ENCODE data around the gene MIF4GD. TPM values are rescaled to one million over a fixed set of nuclear protein-coding genes. Genes with fewer than 3 reads are reported as not detected.
A peak's percentile ranks its signal among the peaks of the same experiment; 100 is the strongest.

The MIF4GD gene
- total and polyA plus RNA-seq, 2 experiments from 2014 or later = 11.3 to 15.9 TPM

DNA sequence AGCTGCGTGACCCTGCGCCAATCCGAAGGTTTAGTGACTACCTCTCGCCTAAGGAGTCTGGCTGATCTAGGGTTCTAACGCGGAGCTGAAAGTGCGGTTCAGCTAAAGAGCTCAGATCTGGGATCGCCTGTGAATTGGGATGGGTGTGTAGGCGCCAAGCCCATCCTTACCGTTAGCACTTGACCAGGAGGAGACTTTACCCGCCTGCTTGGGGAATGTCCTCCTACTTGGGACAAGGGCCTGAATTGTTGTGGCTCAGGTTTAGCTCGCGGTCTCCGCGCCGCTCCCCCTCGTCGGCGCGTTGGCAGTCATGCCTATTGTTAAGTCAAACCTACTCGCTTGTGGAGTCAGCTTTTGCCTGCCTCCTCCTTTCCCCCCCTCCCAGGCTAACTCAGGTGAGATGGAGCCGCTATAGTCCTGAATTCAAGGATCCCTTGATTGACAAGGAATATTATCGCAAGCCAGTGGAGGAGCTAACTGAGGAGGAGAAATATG, 8.9 kb downstream of the MIF4GD start:
- Mint-ChIP-seq H3K4me3 (peak overlapping the region; percentile 91), H3K27me3 (ENCODE audit: insufficient read depth, low read depth, poor library complexity) (peaks cover 3% of the 10 kb centered on the region), H3K9me3 (no peaks in the 10 kb centered on the region), H3K36me3 (ENCODE audit: low read depth) (peaks cover 47% of the 10 kb centered on the region; the same call in 2 of the 3 replicates), H3K27ac (peak overlapping the region; percentile 100), H3K4me1 (peaks cover 23% of the 10 kb centered on the region)
- Histone ChIP-seq H3K4me2 (peak overlapping the region; percentile 94), H4K20me1 (replicated peaks; ENCODE audit: insufficient read depth) (peaks cover 8% of the 10 kb centered on the region), H3K4me3 (peak overlapping the region; percentile 98), H3K4me1 (ENCODE audit: insufficient read depth) (peaks cover 9% of the 10 kb centered on the region), H3K27ac (ENCODE audit: low read depth) (peak overlapping the region; percentile 98), H3K27me3 (ENCODE audit: insufficient read depth) (no peaks in the 10 kb centered on the region), H3K79me2 (replicated peaks; ENCODE audit: insufficient read depth) (peaks cover 68% of the 10 kb centered on the region), H3K9me2 (ENCODE audit: insufficient read depth) (no peaks in the 10 kb centered on the region), H2AFZ (peak overlapping the region; percentile 87), H3K36me3 (ENCODE audit: insufficient read depth) (peaks cover 19% of the 10 kb centered on the region), H3F3A (replicated peaks; ENCODE audit: low read depth) (peaks cover 34% of the 10 kb centered on the region)
- DNase-seq (ENCODE audit: low spot score) (peak; percentile 59), ATAC-seq (peak; percentile 43)
- TF ChIP-seq NANOG (IDR thresholded peaks at IDR 0.05; ENCODE audit: borderline replicate concordance) (no peak), ZNF331 (CRISPR knock-in tag; IDR thresholded peaks at IDR 0.05; ENCODE audit: low read depth) (no peak), POLR2AphosphoS5 (IDR thresholded peaks at IDR 0.05; ENCODE audit: low read depth) (no peak), CREB1 (CRISPR knock-in tag; IDR thresholded peaks at IDR 0.05; ENCODE audit: low read depth) (no peak), EZH2 (IDR thresholded peaks at IDR 0.05; ENCODE audit: low read depth, unreplicated experiment) (no peak), EZH2phosphoT487 (IDR thresholded peaks at IDR 0.05; ENCODE audit: unreplicated experiment) (no peak), ZNF114 (CRISPR knock-in tag; IDR thresholded peaks at IDR 0.05) (no peak), REST (IDR thresholded peaks at IDR 0.05; ENCODE audit: unreplicated experiment) (no peak), STAT1 (IDR thresholded peaks at IDR 0.05; ENCODE audit: unreplicated experiment) (no peak), JUNB (IDR thresholded peaks at IDR 0.05; ENCODE audit: unreplicated experiment) (no peak)
- TF ChIP-seq, protein P1, sequence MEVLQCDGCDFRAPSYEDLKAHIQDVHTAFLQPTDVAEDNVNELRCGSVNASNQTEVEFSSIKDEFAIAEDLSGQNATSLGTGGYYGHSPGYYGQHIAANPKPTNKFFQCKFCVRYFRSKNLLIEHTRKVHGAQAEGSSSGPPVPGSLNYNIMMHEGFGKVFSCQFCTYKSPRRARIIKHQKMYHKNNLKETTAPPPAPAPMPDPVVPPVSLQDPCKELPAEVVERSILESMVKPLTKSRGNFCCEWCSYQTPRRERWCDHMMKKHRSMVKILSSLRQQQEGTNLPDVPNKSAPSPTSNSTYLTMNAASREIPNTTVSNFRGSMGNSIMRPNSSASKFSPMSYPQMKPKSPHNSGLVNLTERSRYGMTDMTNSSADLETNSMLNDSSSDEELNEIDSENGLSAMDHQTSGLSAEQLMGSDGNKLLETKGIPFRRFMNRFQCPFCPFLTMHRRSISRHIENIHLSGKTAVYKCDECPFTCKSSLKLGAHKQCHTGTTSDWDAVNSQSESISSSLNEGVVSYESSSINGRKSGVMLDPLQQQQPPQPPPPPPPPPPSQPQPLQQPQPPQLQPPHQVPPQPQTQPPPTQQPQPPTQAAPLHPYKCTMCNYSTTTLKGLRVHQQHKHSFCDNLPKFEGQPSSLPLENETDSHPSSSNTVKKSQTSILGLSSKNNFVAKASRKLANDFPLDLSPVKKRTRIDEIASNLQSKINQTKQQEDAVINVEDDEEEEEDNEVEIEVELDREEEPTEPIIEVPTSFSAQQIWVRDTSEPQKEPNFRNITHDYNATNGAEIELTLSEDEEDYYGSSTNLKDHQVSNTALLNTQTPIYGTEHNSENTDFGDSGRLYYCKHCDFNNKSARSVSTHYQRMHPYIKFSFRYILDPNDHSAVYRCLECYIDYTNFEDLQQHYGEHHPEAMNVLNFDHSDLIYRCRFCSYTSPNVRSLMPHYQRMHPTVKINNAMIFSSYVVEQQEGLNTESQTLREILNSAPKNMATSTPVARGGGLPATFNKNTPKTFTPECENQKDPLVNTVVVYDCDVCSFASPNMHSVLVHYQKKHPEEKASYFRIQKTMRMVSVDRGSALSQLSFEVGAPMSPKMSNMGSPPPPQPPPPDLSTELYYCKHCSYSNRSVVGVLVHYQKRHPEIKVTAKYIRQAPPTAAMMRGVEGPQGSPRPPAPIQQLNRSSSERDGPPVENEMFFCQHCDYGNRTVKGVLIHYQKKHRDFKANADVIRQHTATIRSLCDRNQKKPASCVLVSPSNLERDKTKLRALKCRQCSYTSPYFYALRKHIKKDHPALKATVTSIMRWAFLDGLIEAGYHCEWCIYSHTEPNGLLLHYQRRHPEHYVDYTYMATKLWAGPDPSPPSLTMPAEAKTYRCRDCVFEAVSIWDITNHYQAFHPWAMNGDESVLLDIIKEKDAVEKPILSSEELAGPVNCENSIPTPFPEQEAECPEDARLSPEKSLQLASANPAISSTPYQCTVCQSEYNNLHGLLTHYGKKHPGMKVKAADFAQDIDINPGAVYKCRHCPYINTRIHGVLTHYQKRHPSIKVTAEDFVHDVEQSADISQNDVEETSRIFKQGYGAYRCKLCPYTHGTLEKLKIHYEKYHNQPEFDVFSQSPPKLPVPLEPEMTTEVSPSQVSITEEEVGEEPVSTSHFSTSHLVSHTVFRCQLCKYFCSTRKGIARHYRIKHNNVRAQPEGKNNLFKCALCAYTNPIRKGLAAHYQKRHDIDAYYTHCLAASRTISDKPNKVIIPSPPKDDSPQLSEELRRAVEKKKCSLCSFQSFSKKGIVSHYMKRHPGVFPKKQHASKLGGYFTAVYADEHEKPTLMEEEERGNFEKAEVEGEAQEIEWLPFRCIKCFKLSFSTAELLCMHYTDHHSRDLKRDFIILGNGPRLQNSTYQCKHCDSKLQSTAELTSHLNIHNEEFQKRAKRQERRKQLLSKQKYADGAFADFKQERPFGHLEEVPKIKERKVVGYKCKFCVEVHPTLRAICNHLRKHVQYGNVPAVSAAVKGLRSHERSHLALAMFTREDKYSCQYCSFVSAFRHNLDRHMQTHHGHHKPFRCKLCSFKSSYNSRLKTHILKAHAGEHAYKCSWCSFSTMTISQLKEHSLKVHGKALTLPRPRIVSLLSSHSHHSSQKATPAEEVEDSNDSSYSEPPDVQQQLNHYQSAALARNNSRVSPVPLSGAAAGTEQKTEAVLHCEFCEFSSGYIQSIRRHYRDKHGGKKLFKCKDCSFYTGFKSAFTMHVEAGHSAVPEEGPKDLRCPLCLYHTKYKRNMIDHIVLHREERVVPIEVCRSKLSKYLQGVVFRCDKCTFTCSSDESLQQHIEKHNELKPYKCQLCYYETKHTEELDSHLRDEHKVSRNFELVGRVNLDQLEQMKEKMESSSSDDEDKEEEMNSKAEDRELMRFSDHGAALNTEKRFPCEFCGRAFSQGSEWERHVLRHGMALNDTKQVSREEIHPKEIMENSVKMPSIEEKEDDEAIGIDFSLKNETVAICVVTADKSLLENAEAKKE (CRISPR knock-in tag; IDR thresholded peaks at IDR 0.05) = no peak
- TF ChIP-seq, protein P2, sequence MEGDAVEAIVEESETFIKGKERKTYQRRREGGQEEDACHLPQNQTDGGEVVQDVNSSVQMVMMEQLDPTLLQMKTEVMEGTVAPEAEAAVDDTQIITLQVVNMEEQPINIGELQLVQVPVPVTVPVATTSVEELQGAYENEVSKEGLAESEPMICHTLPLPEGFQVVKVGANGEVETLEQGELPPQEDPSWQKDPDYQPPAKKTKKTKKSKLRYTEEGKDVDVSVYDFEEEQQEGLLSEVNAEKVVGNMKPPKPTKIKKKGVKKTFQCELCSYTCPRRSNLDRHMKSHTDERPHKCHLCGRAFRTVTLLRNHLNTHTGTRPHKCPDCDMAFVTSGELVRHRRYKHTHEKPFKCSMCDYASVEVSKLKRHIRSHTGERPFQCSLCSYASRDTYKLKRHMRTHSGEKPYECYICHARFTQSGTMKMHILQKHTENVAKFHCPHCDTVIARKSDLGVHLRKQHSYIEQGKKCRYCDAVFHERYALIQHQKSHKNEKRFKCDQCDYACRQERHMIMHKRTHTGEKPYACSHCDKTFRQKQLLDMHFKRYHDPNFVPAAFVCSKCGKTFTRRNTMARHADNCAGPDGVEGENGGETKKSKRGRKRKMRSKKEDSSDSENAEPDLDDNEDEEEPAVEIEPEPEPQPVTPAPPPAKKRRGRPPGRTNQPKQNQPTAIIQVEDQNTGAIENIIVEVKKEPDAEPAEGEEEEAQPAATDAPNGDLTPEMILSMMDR (conservative IDR thresholded peaks at IDR 0.05; ENCODE audit: low read depth in 2 of 2) = no peak
- TF ChIP-seq, protein P3, sequence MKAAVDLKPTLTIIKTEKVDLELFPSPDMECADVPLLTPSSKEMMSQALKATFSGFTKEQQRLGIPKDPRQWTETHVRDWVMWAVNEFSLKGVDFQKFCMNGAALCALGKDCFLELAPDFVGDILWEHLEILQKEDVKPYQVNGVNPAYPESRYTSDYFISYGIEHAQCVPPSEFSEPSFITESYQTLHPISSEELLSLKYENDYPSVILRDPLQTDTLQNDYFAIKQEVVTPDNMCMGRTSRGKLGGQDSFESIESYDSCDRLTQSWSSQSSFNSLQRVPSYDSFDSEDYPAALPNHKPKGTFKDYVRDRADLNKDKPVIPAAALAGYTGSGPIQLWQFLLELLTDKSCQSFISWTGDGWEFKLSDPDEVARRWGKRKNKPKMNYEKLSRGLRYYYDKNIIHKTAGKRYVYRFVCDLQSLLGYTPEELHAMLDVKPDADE (IDR thresholded peaks at IDR 0.05) = no peak
